ENCODE results near the gene FALEC. TPM values are rescaled to one million over a fixed set of nuclear protein-coding genes. Genes with fewer than 3 reads are reported as not detected.
A peak's percentile ranks its signal among the peaks of the same experiment; 100 is the strongest.
"Not testable (repeated sequence)": the region's sequence is repeated elsewhere in the genome, so short reads cannot be mapped to it uniquely, and the experiment has no call there.

FALEC gene
- total RNA-seq, 1 donor from 2014 or later, result not detected

GRCh38 chr1:150558761-150559655 is 43.5 kb downstream of the FALEC start:
- peak; percentile 39 for DNase-seq (ENCODE audit: low spot score)

GRCh38 chr1:150559656-150560010 is 44.1 kb downstream of the FALEC start:
- peak; percentile 8 for DNase-seq (ENCODE audit: low spot score)

GRCh38 chr1:150560011-150560438 is 44.5 kb downstream of the FALEC start:
- DNase-seq (ENCODE audit: low spot score), result no peak

GRCh38 chr1:150560576-150561253 is 45.2 kb downstream of the FALEC start:
- no peak for DNase-seq (ENCODE audit: low spot score)

- peak; percentile 99 for DNase-seq (ENCODE audit: low spot score)
Observed at GRCh38 chr1:150561254-150561973, 45.9 kb downstream of the FALEC start.

- peak; percentile 98 for DNase-seq (ENCODE audit: low spot score)
Observed at GRCh38 chr1:150561974-150562445, 46.5 kb downstream of the FALEC start.

- DNase-seq (ENCODE audit: low spot score), result peak; percentile 40
Observed at GRCh38 chr1:150562446-150563339, 47.1 kb downstream of the FALEC start.

GRCh38 chr1:150563340-150564038 is 47.9 kb downstream of the FALEC start:
- peak; percentile 69 for DNase-seq (ENCODE audit: low spot score)

- DNase-seq (ENCODE audit: low spot score), result peak; percentile 52
Observed at GRCh38 chr1:150564051-150564991, 48.8 kb downstream of the FALEC start.

- DNase-seq (ENCODE audit: low spot score), result not testable (repeated sequence)
Observed at GRCh38 chr1:150565240-150565991, 49.9 kb downstream of the FALEC start.

- DNase-seq (ENCODE audit: low spot score), result no peak
Observed at GRCh38 chr1:150566589-150567340, 51.2 kb downstream of the FALEC start.

- DNase-seq (ENCODE audit: low spot score), result peak; percentile 60
Observed at GRCh38 chr1:150567341-150567716, 51.8 kb downstream of the FALEC start.

- peak; percentile 97 for DNase-seq (ENCODE audit: low spot score)
Observed at GRCh38 chr1:150567717-150568593, 52.4 kb downstream of the FALEC start.

- DNase-seq (ENCODE audit: low spot score), result no peak
Observed at GRCh38 chr1:150568594-150568966, 53.0 kb downstream of the FALEC start.

- no peak for DNase-seq (ENCODE audit: low spot score)
Observed at GRCh38 chr1:150572918-150573647, 57.5 kb downstream of the FALEC start.

- DNase-seq (ENCODE audit: low spot score), result not testable (repeated sequence)
Observed at GRCh38 chr1:150573648-150574071, 58.1 kb downstream of the FALEC start.
